ENCODE measurements around the gene CARD11. TPM values are rescaled to one million over a fixed set of nuclear protein-coding genes. Genes with fewer than 3 reads are reported as not detected.

CARD11 gene
- polyA plus RNA-seq, 1 of the 3 experiments (the other 2 are of a cell fraction), result not detected

- no peaks in the 10 kb centered on the region for H4K20me1 ChIP-seq (ENCODE audit: insufficient read depth)
- WGBS (ENCODE audit: low lambda C conversion rate), result 4% methylated on average over 9 of the region's 12 CpGs
- no peaks in the 10 kb centered on the region for H3K9me3 ChIP-seq
- DNase-seq, result peak; percentile 91
- H3K27me3 ChIP-seq (ENCODE audit: insufficient read depth), result no peaks in the 10 kb centered on the region
- no peak overlapping the region for H3K27ac ChIP-seq (ENCODE audit: low read depth in 2 of 2, low read length in 1 of 2)
- no peak for TF ChIP-seq ELF1 (IDR thresholded peaks at IDR 0.05)
- no peak for TF ChIP-seq TAF1 (IDR thresholded peaks at IDR 0.05; ENCODE audit: borderline replicate concordance, low read depth, low read length)
- peak; percentile 27; the same call in 1 of the 2 replicates for TF ChIP-seq RFX5 (IDR thresholded peaks at IDR 0.05; ENCODE audit: low read length)
- TF ChIP-seq FOXJ3 (CRISPR knock-in tag; IDR thresholded peaks at IDR 0.05), result no peak
- peak; percentile 90 for TF ChIP-seq SMC3 (IDR thresholded peaks at IDR 0.05; ENCODE audit: low read depth, low read length)
- no peak for TF ChIP-seq POLR2AphosphoS5 (IDR thresholded peaks at IDR 0.05; ENCODE audit: low read depth, low read length)
- TF ChIP-seq IRF3 (IDR thresholded peaks at IDR 0.05; ENCODE audit: low read depth, low read length), result no peak
- TF ChIP-seq FOXM1 (IDR thresholded peaks at IDR 0.05; ENCODE audit: low read depth), result no peak
- TF ChIP-seq FOSL2 (IDR thresholded peaks at IDR 0.05; ENCODE audit: borderline replicate concordance, low read depth), result no peak
- TF ChIP-seq RCOR1 (IDR thresholded peaks at IDR 0.05; ENCODE audit: low read length), result no peak; the same call in 1 of the 2 replicates
- no peak for TF ChIP-seq NRF1 (IDR thresholded peaks at IDR 0.05; ENCODE audit: low read depth, low read length)
- peak; percentile 92 for TF ChIP-seq CTCF (IDR thresholded peaks at IDR 0.05)
- no peak for TF ChIP-seq GATA2 (CRISPR knock-in tag; IDR thresholded peaks at IDR 0.05)
- TF ChIP-seq RAD21 (IDR thresholded peaks at IDR 0.05; ENCODE audit: low read length), result peak; percentile 99
- TF ChIP-seq MEF2A (IDR thresholded peaks at IDR 0.05; ENCODE audit: borderline replicate concordance, low read depth), result no peak
- TF ChIP-seq USF2 (IDR thresholded peaks at IDR 0.05; ENCODE audit: borderline replicate concordance, low read depth, low read length), result no peak
- TF ChIP-seq EP300 (IDR thresholded peaks at IDR 0.05; ENCODE audit: borderline replicate concordance in 1 of 2, low read depth in 1 of 2, low read length in 1 of 2), result no peak
- no peak for TF ChIP-seq GABPA (IDR thresholded peaks at IDR 0.05; ENCODE audit: low read depth)
- TF ChIP-seq ZBTB33 (IDR thresholded peaks at IDR 0.05; ENCODE audit: borderline replicate concordance, low read depth), result no peak
- TF ChIP-seq RXRA (IDR thresholded peaks at IDR 0.05; ENCODE audit: borderline replicate concordance, low read depth), result no peak
- TF ChIP-seq MAX (IDR thresholded peaks at IDR 0.05; ENCODE audit: low read depth), result no peak; the same call in 1 of the 2 replicates
- no peak for TF ChIP-seq USF1 (IDR thresholded peaks at IDR 0.05; ENCODE audit: borderline replicate concordance, low read depth)
- TF ChIP-seq CHD2 (IDR thresholded peaks at IDR 0.05; ENCODE audit: low read length, partially characterized antibody), result no peak
- TF ChIP-seq MXI1 (IDR thresholded peaks at IDR 0.05; ENCODE audit: low read depth, low read length), result peak; percentile 74
- no peak for TF ChIP-seq JUND (IDR thresholded peaks at IDR 0.05)
- H3K4me3 ChIP-seq (ENCODE audit: low read depth in 2 of 2, low read length in 1 of 2), result peak overlapping the region in 1 of 2 experiments; percentile 33; a peak in 1 of 4 replicates
- H3K36me3 ChIP-seq (replicated peaks in 1 of 2; ENCODE audit: control insufficient read depth in 1 of 2, insufficient read depth in 2 of 2, low read length in 1 of 2), result no peaks in the 10 kb centered on the region
- H3K4me2 ChIP-seq, result no peak overlapping the region
- POLR2A ChIA-PET, result no interaction called here
- CTCF ChIA-PET, result interaction anchor here (0.6 to 4.7 kb wide), 55 partner anchors 9 to 1776 kb away, joined by 3 to 54 read pairs (median 4); partner anchors contain the start of gene CARD11
- no peaks in the 10 kb centered on the region for H3K9me2 ChIP-seq
- H2AFZ ChIP-seq (ENCODE audit: low read depth), result no peak overlapping the region
- H3K79me2 ChIP-seq (ENCODE audit: insufficient read depth), result no peaks in the 10 kb centered on the region
- H3F3A ChIP-seq (replicated peaks; ENCODE audit: insufficient read depth), result no peaks in the 10 kb centered on the region
- no peak overlapping the region for H3K9ac ChIP-seq
- peaks cover 0 to 2% of the 10 kb centered on the region in 2 experiments; a peak in 1 of 4 replicates for H3K4me1 ChIP-seq (ENCODE audit: control insufficient read depth in 1 of 2, insufficient read depth in 2 of 2, low read depth in 1 of 2, low read length in 1 of 2)
These were observed 156.8 kb downstream of the CARD11 start for GRCh38 chr7:2886900-2887299.

Data from SK-N-SH (cell line).